HFFc6 (cell line): ENCODE measurements around the gene ERO1A. TPM values are rescaled to one million over a fixed set of nuclear protein-coding genes. Genes with fewer than 3 reads are reported as not detected.
A peak's percentile ranks its signal among the peaks of the same experiment; 100 is the strongest.

Experiments used
- DNase-seq: peaks from one replicate; pipeline ENCODE4 v3.0.0-alpha.2; 2018
- H3K27ac Mint-ChIP-seq: 2 replicates; pipeline ENCODE4 v1.8.0; 2020; ENCODE audit warnings: mild to moderate bottlenecking, mixed read lengths
- H3K27me3 Mint-ChIP-seq: 2 replicates; pipeline ENCODE4 v1.8.0; 2021; ENCODE audit warnings: mild to moderate bottlenecking, moderate library complexity, mixed read lengths; ENCODE audit not compliant: insufficient read depth
- H3K36me3 Mint-ChIP-seq: 2 replicates; pipeline ENCODE4 v1.8.0; 2021; ENCODE audit warnings: low read depth, mixed read lengths
- H3K4me1 Mint-ChIP-seq: 2 replicates; pipeline ENCODE4 v1.8.0; 2020; ENCODE audit warnings: low read depth, mixed read lengths
- H3K4me3 Mint-ChIP-seq: 2 replicates; pipeline ENCODE4 v1.8.0; 2020; ENCODE audit warnings: mild to moderate bottlenecking, moderate library complexity, mixed read lengths
- H3K9me3 Mint-ChIP-seq: 2 replicates; pipeline ENCODE4 v1.8.0; 2020; ENCODE audit warnings: mild to moderate bottlenecking, mixed read lengths
- CTCF ChIP-seq: fragments of 200-600 bp; sonication (generic); IDR thresholded peaks from 2 replicates; pipeline ENCODE4 v1.5.0; 2021; ENCODE audit warnings: antibody characterized with exemption, mild to moderate bottlenecking
- long read RNA-seq: library from polyadenylated mRNA; unstranded; transcript quantifications from one replicate; pipeline ENCODE4 v2.0.0, GENCODE V29; 2019
- total RNA-seq, 6 experiments: library from RNA; stranded (reverse); fragmentation: NEBNext Ultra II Directional; extraction: Animal tissue kit (Norgen Biotek cat#: 25700); gene quantifications; 2 replicates in 1 of 6; 3 replicates in 5 of 6; pipeline ENCODE4 v1.2.3, GENCODE V29; 2021

ERO1A gene, protein sequence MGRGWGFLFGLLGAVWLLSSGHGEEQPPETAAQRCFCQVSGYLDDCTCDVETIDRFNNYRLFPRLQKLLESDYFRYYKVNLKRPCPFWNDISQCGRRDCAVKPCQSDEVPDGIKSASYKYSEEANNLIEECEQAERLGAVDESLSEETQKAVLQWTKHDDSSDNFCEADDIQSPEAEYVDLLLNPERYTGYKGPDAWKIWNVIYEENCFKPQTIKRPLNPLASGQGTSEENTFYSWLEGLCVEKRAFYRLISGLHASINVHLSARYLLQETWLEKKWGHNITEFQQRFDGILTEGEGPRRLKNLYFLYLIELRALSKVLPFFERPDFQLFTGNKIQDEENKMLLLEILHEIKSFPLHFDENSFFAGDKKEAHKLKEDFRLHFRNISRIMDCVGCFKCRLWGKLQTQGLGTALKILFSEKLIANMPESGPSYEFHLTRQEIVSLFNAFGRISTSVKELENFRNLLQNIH
- total RNA-seq = 10 to 100 TPM; 55.6 to 64.8 (median 59.6) TPM
- long read RNA-seq, partial matches to known transcripts = 1 of 16 reads
- long read RNA-seq, other reads (novel, unspliced or antisense) = 15 of 16 reads

GRCh38 chr14:52695481-52696091 is at the start of gene ERO1A:
Gene ERO1A, minus strand, starts transcription at chr14:52695558. Its CDS starts 77 bp downstream, at chr14:52695481.
- TF ChIP-seq CTCF = peak; percentile 15; the same call in 1 of the 2 replicates
- Mint-ChIP-seq H3K27ac (peak within 1 kb of the TSS; percentile 90), H3K36me3 (no peaks in the 10 kb centered on the region), H3K9me3 (no peaks in the 10 kb centered on the region), H3K27me3 (no peaks in the 10 kb centered on the region), H3K4me3 (peak within 1 kb of the TSS; percentile 91), H3K4me1 (peaks cover 40% of the 10 kb centered on the region)
- DNase-seq = peak; percentile 75

DNA sequence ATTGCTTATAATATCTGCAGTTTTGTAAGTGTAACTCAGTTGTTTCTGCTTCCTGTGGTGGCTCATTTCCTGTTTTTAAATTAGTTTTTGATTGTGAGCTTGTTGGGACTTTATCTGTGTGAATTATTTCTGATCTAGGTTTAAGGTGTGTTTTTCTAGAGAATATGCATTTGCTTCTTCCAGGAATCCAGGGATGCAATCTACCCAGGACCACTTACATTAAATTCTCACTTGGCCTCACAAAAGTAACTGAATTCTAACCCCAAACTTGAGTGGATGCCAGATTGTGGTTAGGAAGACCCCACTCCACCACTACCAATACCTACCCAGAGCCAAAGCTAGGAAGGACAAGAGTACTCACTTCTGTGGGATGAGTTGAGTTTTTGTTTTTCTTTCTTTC is 46.5 kb upstream of the ERO1A start:
- H3K9me3 Mint-ChIP-seq = no peaks in the 10 kb centered on the region
- no peak for DNase-seq
- H3K36me3 Mint-ChIP-seq = peaks cover 10% of the 10 kb centered on the region; the same call in 1 of the 2 replicates
- H3K4me3 Mint-ChIP-seq = peak overlapping the region; percentile 26; the same call in 1 of the 2 replicates
- H3K4me1 Mint-ChIP-seq = peaks cover 35% of the 10 kb centered on the region
- no peaks in the 10 kb centered on the region for H3K27me3 Mint-ChIP-seq
- peak overlapping the region; percentile 79 for H3K27ac Mint-ChIP-seq
- TF ChIP-seq CTCF = no peak

DNA sequence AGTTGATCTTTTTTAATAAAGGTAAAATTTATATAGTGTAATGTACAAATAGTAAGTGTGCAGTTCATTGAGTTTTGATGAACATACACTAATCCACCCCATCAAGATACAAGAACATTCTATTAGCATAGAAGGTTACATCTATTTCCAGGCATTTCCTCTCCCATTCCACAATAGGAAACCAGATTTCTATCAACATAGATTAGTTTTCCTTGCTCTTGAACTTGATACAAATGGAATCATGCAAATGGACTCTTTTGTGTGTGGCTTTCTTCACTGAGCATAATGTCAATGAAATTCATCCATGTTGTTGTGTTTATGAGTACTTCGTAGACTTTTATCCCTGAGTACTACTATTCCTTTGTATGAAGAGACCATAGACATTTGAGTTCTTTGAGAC is 45.4 kb upstream of the ERO1A start:
- no peak for DNase-seq
- peaks cover 46% of the 10 kb centered on the region for H3K4me1 Mint-ChIP-seq
- H3K4me3 Mint-ChIP-seq = no peak overlapping the region
- H3K27ac Mint-ChIP-seq = no peak overlapping the region
- peaks cover 10% of the 10 kb centered on the region; the same call in 1 of the 2 replicates for H3K36me3 Mint-ChIP-seq
- no peak for TF ChIP-seq CTCF
- H3K9me3 Mint-ChIP-seq = no peaks in the 10 kb centered on the region
- H3K27me3 Mint-ChIP-seq = no peaks in the 10 kb centered on the region

- no peak for DNase-seq
- Mint-ChIP-seq H3K4me3 (no peak overlapping the region), H3K27ac (no peak overlapping the region), H3K27me3 (no peaks in the 10 kb centered on the region), H3K9me3 (no peaks in the 10 kb centered on the region), H3K4me1 (peaks cover 46% of the 10 kb centered on the region), H3K36me3 (peaks cover 22% of the 10 kb centered on the region)
- no peak for TF ChIP-seq CTCF
Observed at GRCh38 chr14:52738409-52738808, 43.1 kb upstream of the ERO1A start.

- no peak overlapping the region for H3K4me3 Mint-ChIP-seq
- no peaks in the 10 kb centered on the region for H3K9me3 Mint-ChIP-seq
- H3K4me1 Mint-ChIP-seq = peaks cover 41% of the 10 kb centered on the region
- no peak overlapping the region; the same call in 1 of the 2 replicates for H3K27ac Mint-ChIP-seq
- H3K36me3 Mint-ChIP-seq = peaks cover 29% of the 10 kb centered on the region
- no peak for DNase-seq
- H3K27me3 Mint-ChIP-seq = no peaks in the 10 kb centered on the region; the same call in 1 of the 2 replicates
- TF ChIP-seq CTCF = no peak
Observed at GRCh38 chr14:52735921-52736489, 40.6 kb upstream of the ERO1A start.
